ENCODE results near the gene B4GALT3. TPM values are rescaled to one million over a fixed set of nuclear protein-coding genes. Genes with fewer than 3 reads are reported as not detected.

Gene B4GALT3
- total and polyA plus RNA-seq, 2 of the 8 experiments (the other 6 are each of a cell fraction or from before 2014, with no cell fraction given): 42.3 to 43.0 TPM

- TF ChIP-seq CHD7 (IDR thresholded peaks at IDR 0.05; ENCODE audit: insufficient replicate concordance, low read length): no peak
- TF ChIP-seq TEAD4 (IDR thresholded peaks at IDR 0.05; ENCODE audit: low read depth, low read length): no peak
- no peak for TF ChIP-seq KDM5A (IDR thresholded peaks at IDR 0.05; ENCODE audit: low read length)
- no peak for TF ChIP-seq CBX8 (IDR thresholded peaks at IDR 0.05; ENCODE audit: borderline replicate concordance, low read depth, low read length)
- no peak for TF ChIP-seq RFX5 (IDR thresholded peaks at IDR 0.05; ENCODE audit: borderline replicate concordance, low read depth, low read length)
- no peak for TF ChIP-seq ATF2 (IDR thresholded peaks at IDR 0.05; ENCODE audit: low read length)
- TF ChIP-seq E2F6 (IDR thresholded peaks at IDR 0.05): no peak
- TF ChIP-seq POLR2A (IDR thresholded peaks at IDR 0.05; ENCODE audit: control extremely low read depth in 1 of 2, low read depth in 2 of 2, low read length in 2 of 2): no peak
- TF ChIP-seq JUN (IDR thresholded peaks at IDR 0.05; ENCODE audit: low read depth, low read length): no peak
- no peak for TF ChIP-seq ASH2L (IDR thresholded peaks at IDR 0.05; ENCODE audit: low read length)
These were observed 49.7 kb downstream of the B4GALT3 start (continued) for GRCh38 chr1:161127649-161128048.

Measured in H1 (cell line).